ENCODE results near the gene PRM2.
"Not testable (repeated sequence)": the region's sequence is repeated elsewhere in the genome, so short reads cannot be mapped to it uniquely, and the experiment has no call there.

The PRM2 gene

DNA sequence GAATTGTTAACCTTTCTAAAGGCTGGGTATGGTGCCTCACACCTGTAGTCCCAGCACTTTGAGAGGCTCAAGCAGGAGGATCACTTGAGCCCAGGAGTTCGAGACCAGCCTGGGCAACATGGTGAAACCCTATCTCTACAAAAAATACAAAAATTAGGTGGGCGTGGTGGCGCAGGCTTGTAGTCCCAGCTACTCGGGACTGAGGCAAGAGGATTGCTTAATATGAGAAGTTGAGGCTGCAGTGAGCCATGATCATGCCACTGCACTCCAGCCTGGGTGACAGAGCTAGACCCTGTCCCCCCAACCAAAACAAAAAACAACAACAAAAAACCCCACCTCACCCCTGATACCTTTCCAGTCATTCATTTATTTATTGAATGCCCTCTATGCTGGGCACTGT lies 13.4 kb upstream of the PRM2 start:
- DNase-seq (ENCODE audit: low read depth in 2 of 2): not testable (repeated sequence)

DNA sequence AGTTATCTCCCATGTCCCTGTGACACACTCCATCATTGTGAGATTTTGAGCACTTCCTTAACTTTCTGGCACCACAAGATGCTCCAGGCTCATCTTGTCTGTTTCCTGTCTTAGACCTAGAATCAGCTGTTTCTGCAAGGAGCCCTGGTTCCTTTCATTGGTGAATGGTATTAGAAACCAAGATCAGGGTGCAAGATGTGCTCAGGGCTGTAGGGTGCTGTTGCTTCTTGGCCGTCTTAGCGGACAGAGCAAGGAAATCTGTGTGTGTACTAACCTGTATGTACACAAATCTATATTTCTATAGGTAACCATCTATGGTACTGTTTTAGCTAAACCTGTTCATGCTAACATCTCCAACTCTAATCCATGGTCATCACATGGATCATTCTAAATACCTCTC lies 12.9 kb upstream of the PRM2 start:
- no peak for DNase-seq (ENCODE audit: low read depth in 2 of 2)

DNA sequence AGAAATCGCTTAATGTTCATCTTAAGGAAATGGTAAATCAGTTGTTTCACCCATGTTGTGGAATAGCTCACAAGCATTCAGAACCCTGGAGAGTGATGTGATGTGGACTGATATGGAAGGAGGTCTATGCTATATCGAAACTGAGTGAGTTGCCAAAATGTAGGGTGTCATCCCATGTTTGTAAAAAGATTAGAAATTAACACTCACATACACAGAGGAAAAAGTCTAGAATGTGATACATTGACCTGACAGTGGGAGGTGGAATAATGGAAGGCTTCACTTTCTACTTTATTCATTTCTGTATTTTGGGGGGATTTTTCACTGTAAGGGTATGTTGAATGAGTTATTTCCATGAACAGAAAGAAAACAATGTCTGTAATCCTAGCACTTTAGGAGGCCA lies 9.6 kb upstream of the PRM2 start:
- DNase-seq (ENCODE audit: low read depth in 2 of 2): no peak

DNA sequence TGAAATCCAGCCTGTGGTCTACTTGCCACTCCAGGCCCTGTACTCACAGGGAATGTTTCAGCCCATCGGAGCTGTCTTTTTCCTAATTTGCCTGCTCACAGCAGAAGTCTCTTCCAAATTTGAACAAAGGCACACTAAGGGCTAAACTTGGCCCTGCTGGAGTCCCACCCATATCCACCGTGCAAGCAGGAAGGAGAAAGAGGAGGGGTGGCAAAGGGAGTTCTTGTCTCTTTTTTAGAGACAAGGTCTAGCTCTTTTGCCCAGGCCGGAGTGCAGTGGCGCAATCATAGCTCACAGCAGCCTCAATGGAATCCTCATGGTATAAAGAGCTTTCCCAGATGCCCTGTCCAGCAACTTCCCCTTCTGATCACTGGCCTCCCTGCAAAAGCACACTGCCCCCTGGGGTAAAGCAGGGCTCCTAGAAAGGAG lies 7.6 kb upstream of the PRM2 start:
- no peak for DNase-seq (ENCODE audit: low read depth in 2 of 2)

DNA sequence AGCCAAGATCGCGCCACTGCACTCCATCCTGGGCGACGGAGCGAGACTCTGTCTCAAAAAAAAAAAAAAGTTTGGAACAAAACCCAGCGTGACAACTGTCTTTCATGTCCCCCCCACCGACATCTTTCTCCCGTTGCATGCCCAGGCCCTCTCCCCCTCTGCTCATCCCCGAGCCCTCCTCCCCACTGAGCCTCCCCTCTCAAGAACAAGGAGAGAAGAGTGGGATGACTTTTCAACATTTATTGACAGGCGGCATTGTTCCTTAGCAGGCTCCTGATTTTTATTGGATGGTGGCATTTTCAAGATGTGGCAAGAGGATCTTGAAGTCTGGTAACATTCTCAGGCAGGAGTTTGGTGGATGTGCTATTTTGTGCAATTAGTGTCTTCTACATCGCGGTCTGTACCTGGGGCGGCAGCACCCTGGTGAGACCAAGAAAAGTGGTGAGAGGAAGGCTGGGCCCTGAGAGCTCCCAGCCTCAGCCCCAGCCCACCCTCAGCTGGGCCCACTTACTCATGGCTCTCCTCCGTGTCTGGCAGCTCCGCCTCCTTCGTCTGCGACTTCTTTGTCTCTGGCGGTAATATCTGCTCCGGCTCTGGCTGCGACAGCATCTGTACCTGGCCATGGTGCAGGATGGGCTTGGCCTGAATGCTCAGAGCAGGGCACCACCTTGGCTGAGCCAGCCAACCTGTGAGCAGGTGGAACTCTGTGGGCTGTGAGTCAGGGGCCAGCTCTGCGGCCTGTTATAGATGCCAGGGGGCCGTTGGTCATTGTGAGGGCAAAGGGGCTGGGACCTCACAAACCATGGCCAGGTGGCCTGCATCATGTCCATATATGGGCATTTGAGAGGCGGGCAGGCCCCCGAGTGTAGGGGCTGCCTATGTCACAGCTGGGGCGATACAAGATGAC lies 4.6 kb upstream of the PRM2 start, which contains the start of gene PRM1:
TSS of gene PRM1 (minus strand) at position 715 of the 907 bp plus-strand sequence. CDS start at position 623, 92 bp downstream.
- no peak for DNase-seq (ENCODE audit: low read depth in 2 of 2)

DNA sequence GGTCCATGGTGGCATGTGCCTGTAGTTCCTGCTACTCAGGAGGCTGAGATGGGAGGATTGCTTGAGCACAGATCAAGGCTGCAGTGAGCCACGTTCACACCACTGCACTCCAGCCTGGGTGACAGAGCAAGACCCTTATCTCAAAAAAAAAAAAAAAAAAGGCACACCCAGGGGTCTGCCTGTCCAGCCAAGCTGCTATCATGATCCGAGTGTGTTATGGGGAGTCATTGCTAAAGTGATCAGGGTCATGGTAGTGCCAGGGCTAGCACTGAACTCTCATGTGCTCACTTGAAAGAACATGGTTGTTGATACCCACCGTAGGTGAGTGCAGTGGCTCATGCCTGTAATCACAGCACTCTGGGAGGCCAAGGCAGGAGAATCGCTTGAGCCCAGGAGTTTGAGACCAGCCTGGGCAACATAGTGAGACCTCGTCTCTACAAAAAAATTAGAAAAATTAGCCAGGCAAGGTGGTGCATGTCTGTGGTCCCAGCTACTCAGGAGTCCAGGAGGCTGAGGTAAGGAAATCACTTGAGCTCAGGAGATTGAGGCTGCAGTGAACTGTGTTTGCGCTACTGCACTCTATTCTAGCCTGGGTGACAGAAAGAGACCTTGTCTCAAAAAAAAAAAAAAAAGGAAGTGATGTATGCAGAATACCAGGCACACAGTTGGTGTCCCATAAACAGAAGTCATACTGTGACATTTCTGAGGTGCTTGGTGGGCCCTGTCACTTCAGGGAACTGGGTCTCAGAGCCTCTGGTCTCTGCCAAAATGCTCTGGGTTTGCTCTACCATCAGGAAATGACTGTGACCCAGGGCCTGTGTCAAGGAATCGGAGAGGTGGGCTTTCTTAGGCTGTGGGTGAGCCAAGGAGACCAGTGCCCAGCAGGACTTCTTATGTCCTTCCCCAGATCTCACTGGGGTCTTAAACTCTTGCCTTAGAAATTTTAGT lies 2.7 kb upstream of the PRM2 start:
- no peak for DNase-seq (ENCODE audit: low read depth in 2 of 2)

DNA sequence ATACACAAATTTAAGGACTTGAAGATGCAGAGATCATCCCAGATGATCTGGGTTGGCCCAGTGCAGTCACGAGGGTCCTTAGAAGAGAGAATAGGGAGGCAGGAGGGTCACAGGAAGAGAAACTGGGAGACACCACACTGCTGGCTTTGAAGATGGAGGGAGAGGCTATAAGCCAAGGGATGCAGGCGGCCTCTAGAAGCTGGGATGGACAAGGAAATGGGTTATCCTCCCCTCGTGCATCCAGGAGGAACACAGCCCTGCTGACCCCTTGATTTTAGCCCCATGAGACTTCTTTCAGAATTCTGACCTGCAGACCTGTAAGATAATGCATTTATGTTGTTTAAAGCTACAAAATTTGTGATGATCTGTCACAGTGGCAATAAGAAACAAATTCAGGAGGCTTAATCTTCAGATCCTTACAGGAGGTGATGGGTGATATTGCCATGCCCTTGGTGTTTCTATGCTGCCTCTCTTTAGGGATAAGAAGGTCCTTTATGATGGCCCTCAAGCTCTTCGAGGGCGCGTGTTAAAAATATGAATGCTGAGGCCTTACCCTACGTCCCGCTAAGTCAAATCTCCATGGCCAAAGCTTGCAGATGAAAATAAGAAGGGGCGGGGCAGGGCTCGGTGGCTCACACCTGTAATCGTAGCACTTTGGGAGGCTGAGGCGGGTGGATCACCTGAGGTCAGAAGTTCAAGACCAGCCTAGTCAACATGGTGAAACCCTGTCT lies 1.5 kb upstream of the PRM2 start:
- no peak for DNase-seq (ENCODE audit: low read depth in 2 of 2)

DNA sequence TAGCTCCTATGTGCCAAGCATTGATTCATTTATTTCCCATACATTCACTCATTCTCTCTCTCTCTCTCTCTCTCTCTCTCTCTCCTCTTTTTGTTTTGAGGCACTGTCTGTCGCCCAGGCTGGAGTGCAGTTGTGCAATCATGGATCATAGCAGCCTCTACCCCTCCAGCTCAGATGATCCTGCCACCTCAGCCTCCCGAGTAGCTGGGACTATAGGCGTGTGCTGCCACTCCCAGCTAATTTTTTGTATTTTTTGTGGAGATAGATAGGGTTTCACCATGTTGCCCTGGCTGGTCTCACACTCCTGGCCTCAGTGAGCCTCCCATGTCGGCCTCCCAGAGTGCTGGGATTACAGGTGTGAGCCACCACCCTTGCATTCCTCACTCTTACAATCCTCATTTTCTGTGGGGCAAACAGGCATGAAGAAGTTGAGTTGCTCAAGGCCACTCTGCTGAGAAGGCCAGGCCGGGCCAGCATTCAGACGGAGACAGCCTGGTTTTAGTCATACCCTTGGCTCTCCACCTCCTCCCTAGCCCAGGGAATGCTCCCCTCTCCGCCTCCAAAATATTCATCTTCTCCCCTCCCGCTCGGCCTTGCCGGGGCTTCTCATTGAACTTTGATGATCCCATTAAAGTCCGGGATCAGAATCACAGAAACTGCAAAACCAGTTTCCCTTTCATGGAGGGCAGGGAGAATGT lies 765 bp upstream of the PRM2 start:
- DNase-seq (ENCODE audit: low read depth in 2 of 2): no peak

DNA sequence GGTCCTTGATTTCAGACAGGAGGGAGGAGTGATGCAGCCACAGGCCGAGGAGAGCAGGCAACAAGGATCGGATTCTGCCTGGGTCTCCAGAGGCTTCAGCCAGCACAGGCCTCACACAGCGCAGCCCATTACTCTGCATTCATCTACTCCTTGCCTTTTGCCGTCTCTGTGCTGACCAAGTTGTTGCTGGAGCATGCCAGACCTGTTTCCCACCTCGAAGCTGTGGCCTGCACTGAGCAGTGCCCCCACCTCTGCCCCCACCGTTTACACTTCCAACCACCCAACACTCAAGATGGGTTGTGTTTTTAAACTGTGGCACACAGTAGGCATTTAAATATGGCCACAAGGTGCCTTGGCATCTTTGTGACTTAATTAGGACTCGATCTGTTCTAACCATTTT lies 1.3 kb downstream of the PRM2 start:
- no peak for DNase-seq (ENCODE audit: low read depth in 2 of 2)

DNA sequence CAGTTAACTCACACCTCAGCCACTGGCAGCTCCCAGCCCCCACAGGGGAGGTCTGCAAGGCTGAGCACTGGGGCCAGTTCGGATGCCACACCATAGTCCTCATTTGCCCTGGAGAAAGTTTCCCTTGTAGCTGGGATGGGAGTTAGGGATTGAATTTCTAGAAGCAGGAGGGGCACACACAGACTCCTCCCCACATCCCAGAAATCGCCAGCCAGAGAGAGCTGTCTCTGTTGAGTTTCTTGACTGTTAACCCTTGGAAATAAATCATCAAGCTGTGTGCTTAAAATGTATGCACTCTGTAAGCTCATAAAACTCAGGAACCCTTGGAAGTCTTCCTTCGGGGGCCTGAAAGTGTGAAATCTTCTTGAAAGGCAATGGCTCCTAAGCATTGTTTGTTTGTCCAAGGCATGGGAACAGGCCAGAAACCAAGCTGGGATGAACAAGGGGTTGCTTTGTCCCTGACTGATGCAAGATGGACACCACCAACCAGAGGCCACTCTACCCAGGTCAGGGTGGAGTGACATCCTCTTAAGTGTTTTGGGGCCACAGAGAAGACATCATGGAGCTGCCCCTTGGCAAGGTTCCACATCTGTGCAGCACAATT lies 2.5 kb downstream of the PRM2 start:
- no peak for DNase-seq (ENCODE audit: low read depth in 2 of 2)

DNA sequence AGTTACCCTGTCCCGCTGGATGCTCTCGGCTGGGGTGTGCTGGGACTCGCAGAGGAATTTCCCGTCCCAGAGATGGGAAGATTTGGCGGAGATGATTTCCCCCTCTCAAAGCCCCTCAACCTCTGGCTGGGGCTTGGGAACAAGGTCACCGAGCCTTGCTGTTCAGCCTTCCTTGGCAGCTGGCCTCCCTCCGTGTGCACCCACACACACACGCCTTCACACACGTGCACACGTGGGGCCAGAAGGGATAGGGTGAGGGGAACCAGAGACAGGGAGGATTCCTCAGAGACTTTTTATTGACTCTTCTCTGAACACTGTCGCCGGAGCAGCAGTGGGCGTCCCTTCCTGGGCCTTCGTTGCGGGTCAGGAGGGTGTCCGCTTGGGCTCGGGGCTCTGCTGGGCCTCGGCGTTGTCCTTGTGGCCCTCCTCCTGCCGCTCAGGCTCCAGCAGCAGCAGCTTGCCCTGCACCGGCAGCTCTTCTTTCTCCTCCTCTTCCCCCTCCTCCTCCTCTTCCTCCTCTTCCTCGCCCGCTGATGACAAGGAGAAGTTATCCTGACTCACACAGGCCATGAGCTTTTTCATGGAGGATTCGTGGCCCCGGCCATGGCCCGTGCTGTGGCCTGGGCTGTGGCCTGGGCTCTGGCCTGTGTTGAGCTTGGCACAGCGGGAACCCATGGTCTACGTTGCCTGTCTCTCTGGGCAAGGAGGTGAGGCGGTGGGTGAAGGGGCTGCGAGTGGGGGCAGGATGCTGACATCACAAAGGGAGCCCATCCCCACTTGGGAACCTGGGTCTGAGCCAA lies 3.2 kb downstream of the PRM2 start, which contains the start of gene PRM3:
TSS of gene PRM3 (minus strand) at position 709 of the 800 bp plus-strand sequence. CDS start at position 675, 34 bp downstream.
- DNase-seq (ENCODE audit: low read depth in 2 of 2): no peak

DNA sequence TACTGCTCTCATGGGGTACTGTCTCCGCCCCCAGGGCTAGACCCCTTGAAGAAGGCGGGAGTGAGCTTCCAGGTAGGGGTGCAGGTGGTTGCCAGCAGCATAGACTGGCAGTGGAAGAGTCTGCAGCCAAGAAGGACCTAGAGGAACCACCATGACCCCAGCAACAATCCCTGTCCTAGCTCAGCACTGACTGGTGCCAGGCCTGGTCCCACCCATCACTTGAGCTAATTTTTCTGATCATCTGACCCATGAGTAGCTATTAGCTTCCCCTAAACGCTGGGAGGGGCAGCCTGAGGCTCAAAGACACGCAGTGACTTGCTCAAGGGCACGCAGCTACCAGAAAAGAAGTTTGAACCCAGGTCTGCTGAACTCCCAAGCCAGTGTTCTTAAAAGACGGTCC lies 3.8 kb downstream of the PRM2 start:
- no peak for DNase-seq (ENCODE audit: low read depth in 2 of 2)

DNA sequence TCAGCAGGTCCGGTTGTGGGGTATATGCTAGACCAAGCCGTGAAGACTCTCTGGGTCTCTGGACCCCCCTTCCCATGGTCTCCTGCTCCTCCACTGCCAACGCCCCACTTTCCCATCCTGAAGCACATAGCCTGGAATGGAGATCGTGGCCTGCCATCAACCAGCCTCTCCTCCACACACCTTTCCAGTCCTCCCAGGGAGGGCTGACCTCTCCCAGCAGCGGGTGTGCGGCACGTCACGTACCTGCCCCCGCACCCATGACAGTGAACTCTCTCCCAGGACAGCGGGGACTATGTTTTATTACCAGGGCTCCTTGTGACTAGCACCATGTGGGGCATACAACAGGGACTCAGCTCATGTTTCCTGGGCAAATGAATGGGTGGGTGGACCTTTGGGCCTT lies 4.7 kb downstream of the PRM2 start:
- DNase-seq (ENCODE audit: low read depth in 2 of 2): no peak

DNA sequence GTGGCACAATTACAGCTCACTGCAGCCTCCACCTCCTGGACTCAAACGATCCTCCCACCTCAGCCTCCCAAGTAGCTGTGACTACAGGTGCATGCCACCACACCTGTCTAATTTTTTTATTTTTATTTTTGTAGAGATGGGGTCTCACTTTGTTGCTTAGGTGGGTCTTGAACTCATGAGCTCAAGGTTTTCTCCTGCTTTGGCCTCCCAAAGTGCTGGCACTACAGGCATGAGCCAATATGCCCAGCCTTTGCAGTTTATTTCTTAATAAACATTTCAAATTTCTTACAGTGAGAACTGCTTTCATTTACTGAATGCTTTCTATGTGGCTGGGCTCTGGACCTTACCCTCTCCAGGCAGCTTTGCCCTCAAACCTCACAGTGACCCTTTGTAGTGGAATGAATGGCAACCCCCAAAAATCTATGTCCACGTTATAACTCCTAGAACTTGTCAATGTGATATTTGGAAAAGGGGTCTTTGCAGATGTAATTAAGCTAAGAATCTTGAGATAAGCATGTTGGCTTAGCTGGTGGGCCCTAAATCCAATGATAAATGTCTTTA lies 5.6 kb downstream of the PRM2 start:
- no peak for DNase-seq (ENCODE audit: low read depth in 2 of 2)

DNA sequence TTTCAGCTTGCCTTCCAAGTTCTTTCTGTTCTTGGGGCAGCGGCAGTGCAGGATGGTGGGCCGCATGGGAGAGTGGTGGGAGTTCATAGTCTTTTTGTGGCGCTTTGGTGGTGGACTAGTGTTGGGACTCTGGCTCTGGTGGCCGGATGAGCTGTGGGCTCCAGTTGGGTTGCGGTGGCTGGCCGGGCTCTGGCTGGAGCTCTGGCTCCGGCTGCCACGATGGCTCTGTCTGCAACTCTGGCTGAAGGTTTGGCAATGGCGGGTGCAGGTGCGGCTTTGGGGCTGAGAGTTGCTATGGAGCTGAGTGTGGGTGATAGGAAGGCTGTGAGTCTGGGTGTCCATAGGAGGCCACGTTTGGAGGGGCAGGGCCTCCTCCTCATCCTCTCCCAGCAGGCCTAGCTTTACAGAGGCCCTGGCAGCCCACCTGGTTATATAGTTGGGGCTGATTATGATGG lies 7.3 kb downstream of the PRM2 start, which contains the start of gene TNP2:
TSS of gene TNP2 (minus strand) at position 405 of the 455 bp plus-strand sequence. CDS start at position 342, 63 bp downstream.
- DNase-seq (ENCODE audit: low read depth in 2 of 2): no peak

DNA sequence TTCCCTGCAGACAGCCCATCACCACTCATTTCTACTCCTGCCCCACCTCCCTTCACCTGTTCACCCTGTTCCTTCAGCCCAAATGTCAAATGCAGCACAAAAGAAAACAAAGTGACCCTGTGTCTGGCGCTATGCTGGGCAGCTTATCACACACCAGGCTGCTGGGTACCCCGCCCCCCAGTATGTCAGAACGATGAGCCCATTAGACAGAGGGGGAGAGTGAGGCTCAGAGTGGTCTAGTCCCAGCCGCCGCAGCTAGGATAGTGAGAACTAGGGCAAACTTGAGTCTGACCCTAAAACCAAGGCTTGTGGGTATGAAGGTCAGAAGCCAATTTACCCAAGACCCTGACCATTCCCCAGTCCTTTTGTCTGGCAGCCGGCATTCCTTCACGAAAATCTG lies 11.2 kb downstream of the PRM2 start:
- DNase-seq (ENCODE audit: low read depth in 2 of 2): no peak

DNA sequence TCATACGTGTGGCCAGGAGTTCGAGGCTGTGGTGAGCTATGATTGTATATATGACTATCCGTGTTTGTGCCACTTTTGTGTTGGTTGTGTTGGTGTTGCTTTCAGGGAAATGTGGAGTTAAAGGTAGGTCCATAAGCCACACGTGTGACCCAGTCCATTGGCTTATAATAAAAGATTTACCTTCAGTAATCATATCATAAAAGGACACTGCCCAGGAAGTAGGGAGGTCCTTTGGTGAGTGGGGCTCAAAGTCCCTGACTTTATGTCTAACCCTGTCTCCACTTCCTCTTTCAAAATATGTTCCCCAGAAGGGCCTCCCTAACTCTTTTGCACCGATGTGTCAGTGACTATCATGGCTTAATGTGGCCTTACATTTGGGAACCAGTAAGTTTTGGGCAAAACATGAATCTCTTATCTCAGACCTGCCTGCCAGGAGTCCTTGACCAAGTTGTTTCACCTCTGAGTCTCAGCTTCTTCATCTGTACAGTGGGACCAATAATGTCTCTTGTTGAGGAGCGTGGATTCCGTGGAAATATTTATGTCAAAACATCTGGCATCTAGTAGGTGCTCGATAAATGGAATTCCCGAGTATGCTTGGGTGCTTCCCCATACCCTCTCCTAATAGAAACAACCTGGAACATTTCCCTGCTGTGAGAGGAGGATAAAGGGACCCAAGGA lies 12.0 kb downstream of the PRM2 start:
- no peak for DNase-seq (ENCODE audit: low read depth in 2 of 2)

DNA sequence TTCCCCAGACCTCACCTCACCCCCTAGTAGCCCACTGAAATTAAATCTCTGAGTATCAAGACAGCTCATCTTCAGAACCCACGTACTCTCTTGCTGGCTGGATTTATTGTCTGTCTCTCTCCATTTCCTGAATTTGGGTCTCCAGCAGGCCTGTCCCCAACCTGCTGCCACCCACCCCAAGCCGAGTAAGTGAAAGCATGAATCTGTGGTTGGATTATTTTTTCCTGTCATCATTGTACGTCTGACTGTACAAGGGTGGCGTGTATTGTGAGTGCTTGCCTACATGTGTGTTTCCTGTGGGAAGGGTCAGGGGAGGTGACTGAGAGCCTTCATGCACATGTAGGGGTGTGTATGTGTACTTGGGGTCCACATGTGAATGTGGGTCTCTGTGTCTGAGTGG lies 12.5 kb downstream of the PRM2 start:
- no peak for DNase-seq (ENCODE audit: low read depth in 2 of 2)

DNA sequence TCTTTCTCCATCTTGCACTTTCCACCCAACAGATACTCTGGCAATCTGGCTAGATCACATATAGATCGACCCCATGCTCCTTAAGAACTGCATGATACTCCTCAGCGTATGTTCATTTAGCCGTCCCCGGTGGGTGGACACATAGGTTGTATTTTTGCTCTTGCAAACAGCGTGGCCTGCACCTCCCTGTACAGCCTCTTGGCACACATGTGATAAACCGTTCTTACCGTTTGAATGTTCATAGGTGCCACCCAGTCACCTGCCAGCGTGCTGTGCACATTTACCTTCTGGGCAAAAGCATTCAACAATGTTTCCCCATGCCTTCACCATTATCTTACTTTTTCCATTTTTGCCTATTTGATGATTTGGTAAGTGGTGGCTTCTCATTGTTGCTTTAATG lies 13.4 kb downstream of the PRM2 start:
- no peak for DNase-seq (ENCODE audit: low read depth in 2 of 2)
